Gastrocnemius medialis (tissue), 4 donors: ENCODE results near the gene TNIK.

Experiments
- POLR2A ChIP-seq, 2 donors: fragments of 450-650 bp; IDR thresholded peaks; one replicate each; pipeline ENCODE4 v1.6.1; 2017; ENCODE audit warnings: antibody characterized with exemption in 2 of 2, mild to moderate bottlenecking in 2 of 2, moderate library complexity in 2 of 2
- TF ChIP-seq, protein P1 (sequence below), 5 experiments: fragments of 450-650 bp in 3 of 5; fragments of 200-600 bp in 2 of 5; sonication (generic) in 2 of 5; IDR thresholded peaks in 4 of 5; conservative IDR thresholded peaks in 1 of 5; 1 replicate in 4 of 5; 2 replicates in 1 of 5; pipeline ENCODE4 v1.5.1; 2016 to 2019; ENCODE audit warnings: antibody characterized with exemption in 5 of 5, mild to moderate bottlenecking in 3 of 5, moderate library complexity in 3 of 5

DNA sequence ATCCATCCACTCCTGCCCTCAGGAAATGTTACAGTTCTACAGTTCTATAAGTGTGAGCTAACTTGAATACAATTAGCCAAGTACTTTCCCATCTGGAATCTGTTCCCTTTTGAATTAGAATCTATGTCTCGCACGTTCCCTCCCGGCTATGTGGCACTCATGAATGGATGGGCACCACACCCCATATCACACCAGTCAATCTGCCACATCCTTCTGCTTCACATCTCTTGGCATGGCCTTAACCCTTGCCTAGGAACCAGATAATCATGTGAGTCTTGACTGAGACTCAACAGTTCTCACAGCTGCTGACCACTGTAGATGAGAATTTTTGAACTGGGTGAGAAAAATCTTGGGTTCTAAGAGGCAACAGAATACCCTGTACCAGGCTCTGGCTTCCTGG lies 180.2 kb downstream of the TNIK start:
- no peak for TF ChIP-seq POLR2A (IDR thresholded peaks at IDR 0.05)
- TF ChIP-seq, protein P1, sequence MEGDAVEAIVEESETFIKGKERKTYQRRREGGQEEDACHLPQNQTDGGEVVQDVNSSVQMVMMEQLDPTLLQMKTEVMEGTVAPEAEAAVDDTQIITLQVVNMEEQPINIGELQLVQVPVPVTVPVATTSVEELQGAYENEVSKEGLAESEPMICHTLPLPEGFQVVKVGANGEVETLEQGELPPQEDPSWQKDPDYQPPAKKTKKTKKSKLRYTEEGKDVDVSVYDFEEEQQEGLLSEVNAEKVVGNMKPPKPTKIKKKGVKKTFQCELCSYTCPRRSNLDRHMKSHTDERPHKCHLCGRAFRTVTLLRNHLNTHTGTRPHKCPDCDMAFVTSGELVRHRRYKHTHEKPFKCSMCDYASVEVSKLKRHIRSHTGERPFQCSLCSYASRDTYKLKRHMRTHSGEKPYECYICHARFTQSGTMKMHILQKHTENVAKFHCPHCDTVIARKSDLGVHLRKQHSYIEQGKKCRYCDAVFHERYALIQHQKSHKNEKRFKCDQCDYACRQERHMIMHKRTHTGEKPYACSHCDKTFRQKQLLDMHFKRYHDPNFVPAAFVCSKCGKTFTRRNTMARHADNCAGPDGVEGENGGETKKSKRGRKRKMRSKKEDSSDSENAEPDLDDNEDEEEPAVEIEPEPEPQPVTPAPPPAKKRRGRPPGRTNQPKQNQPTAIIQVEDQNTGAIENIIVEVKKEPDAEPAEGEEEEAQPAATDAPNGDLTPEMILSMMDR (IDR thresholded peaks at IDR 0.05 in 4 of 5, conservative IDR thresholded peaks at IDR 0.05 in 1 of 5) = no peak
